Naive thymus-derived CD4-positive, alpha-beta T cell (primary cell): ENCODE data around the gene SMAD5. TPM values are rescaled to one million over a fixed set of nuclear protein-coding genes. Genes with fewer than 3 reads are reported as not detected.

ENCODE experiments used
- ATAC-seq: fragments of 150-1000 bp; cut with Tn5 transposase; 2 replicates; pipeline ENCODE4 v1.10.0; 2021; ENCODE audit warnings: mild to moderate bottlenecking, moderate library complexity
- CTCF ChIA-PET: fragments of 350-600 bp; sonication (Branson Sonifier 250); formaldehyde crosslinking; loops from one replicate; lab custom pipeline; 2021; ENCODE audit warnings: antibody characterized with exemption; lab: Charles Lee
- POLR2A ChIA-PET: fragments of 350-600 bp; sonication (Branson Sonifier 250); formaldehyde crosslinking; loops from one replicate; lab custom pipeline; 2021; ENCODE audit warnings: antibody characterized with exemption, inconsistent platforms; lab: Charles Lee
- DNase-seq, 9 donors: peaks; one replicate each; pipeline versions ENCODE4 v3.0.0 to v3.0.0-alpha.2; 2020 to 2022; ENCODE audit warnings: mixed read lengths in 1 of 9
- H3K27ac ChIP-seq: one replicate; pipeline ENCODE4 v1.7.0; 2013; ENCODE audit warnings: mild to moderate bottlenecking, low read depth, low read length, moderate library complexity
- H3K27me3 ChIP-seq, 2 donors: one replicate each; pipeline ENCODE4 v1.7.0; 2013; ENCODE audit warnings: low read length in 2 of 2, mild to moderate bottlenecking in 2 of 2, moderate library complexity in 2 of 2; ENCODE audit not compliant: control insufficient read depth in 2 of 2, insufficient read depth in 2 of 2
- H3K36me3 ChIP-seq, 3 experiments: 1 replicate in 2 of 3; 2 replicates in 1 of 3; pipeline ENCODE4 v1.7.0; 2013; ENCODE audit warnings: low read length in 3 of 3, mild to moderate bottlenecking in 3 of 3, moderate library complexity in 1 of 3; ENCODE audit not compliant: insufficient read depth in 3 of 3, control insufficient read depth in 2 of 3
- H3K4me1 ChIP-seq, 2 donors: one replicate each; pipeline ENCODE4 v1.7.0; 2013; ENCODE audit warnings: low read length in 2 of 2, mild to moderate bottlenecking in 2 of 2, moderate library complexity in 1 of 2; ENCODE audit not compliant: control insufficient read depth in 2 of 2, insufficient read depth in 2 of 2
- H3K4me3 ChIP-seq: 2 replicates; pipeline ENCODE4 v1.7.0; 2013; ENCODE audit warnings: mild to moderate bottlenecking, low read length
- H3K9me3 ChIP-seq, 3 experiments: 1 replicate in 2 of 3; 2 replicates in 1 of 3; pipeline ENCODE4 v1.7.0; 2013; ENCODE audit warnings: low read length in 3 of 3; ENCODE audit not compliant: control insufficient read depth in 2 of 3
- H3K27ac Mint-ChIP-seq, 9 donors: one replicate each; pipeline ENCODE4 v1.8.0; 2020 to 2022; ENCODE audit warnings: mixed read lengths in 9 of 9, mild to moderate bottlenecking in 8 of 9, moderate library complexity in 5 of 9, inconsistent platforms in 2 of 9
- H3K27me3 Mint-ChIP-seq, 5 donors: one replicate each; pipeline ENCODE4 v1.8.0; 2021 to 2022; ENCODE audit warnings: mixed read lengths in 5 of 5, mild to moderate bottlenecking in 1 of 5
- H3K36me3 Mint-ChIP-seq, 5 donors: one replicate each; pipeline ENCODE4 v1.8.0; 2020 to 2022; ENCODE audit warnings: mixed read lengths in 5 of 5, mild to moderate bottlenecking in 3 of 5, inconsistent platforms in 1 of 5
- H3K4me1 Mint-ChIP-seq, 7 donors: one replicate each; pipeline ENCODE4 v1.8.0; 2020 to 2022; ENCODE audit warnings: mixed read lengths in 7 of 7, mild to moderate bottlenecking in 3 of 7, inconsistent platforms in 1 of 7
- H3K4me3 Mint-ChIP-seq, 10 donors: one replicate each; pipeline ENCODE4 v1.8.0; 2020 to 2022; ENCODE audit warnings: mild to moderate bottlenecking in 10 of 10, mixed read lengths in 10 of 10, moderate library complexity in 6 of 10, inconsistent platforms in 2 of 10
- H3K9me3 Mint-ChIP-seq, 11 donors: one replicate each; pipeline ENCODE4 v1.8.0; 2020 to 2022; ENCODE audit warnings: mixed read lengths in 11 of 11, mild to moderate bottlenecking in 4 of 11, inconsistent platforms in 1 of 11, moderate library complexity in 1 of 11
- intact Hi-C, 2 donors: fragments of 100-400 bp; cut with micrococcal nuclease; formaldehyde crosslinking; loops; one replicate each; pipeline ENCODE4 v1.15.1; 2023
- polyA plus RNA-seq, 2 donors: library from polyadenylated mRNA; unstranded; fragments of 300-500 nt; fragmentation: Illumina TruSeq; gene quantifications; one replicate each; pipeline ENCODE4 v1.2.3, GENCODE V29; 2021
- total RNA-seq, 6 experiments: library from RNA in 5 of 6; stranded (reverse) in 5 of 6; gene quantifications; 1 replicate in 5 of 6; 2 replicates in 1 of 6; pipeline ENCODE4 v1.2.3 and lab custom pipeline; 2021 to 2026

Gene SMAD5
- total and polyA plus RNA-seq, 7 experiments from 2014 or later, result 1.8 to 17.6 (median 7.2) TPM

DNA sequence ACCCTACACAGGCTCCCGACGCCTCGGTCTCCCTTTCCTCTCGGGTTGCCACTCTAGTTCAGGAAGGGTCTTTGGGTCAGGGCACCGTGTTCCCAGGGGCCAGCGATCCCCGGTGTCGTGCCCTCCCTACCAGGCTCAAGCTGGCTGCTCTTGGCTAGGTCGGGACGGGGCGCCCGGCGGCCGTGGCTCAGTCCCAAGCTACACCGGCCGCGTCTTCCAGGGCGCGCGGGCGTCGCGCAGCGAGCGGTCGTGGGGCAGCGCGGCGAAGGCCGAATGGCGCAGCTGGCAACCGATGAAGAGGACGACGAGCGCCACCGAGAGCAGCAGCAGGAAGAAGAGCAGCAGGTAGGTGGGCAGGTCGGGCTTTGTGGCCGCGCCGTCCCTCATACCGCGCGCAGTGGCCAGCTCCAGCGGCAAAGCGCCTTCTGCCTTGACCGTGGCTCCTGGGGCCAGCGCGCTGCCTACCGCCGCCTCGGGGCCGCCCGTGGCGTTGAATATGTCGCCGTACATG is 59.4 kb downstream of the SMAD5 start:
- no peak overlapping the region for H3K4me3 Mint-ChIP-seq
- no peak overlapping the region for H3K27ac ChIP-seq
- no peaks in the 10 kb centered on the region for H3K36me3 ChIP-seq
- peaks cover 38 to 59% (median 49%) of the 10 kb centered on the region in 5 donors for H3K27me3 Mint-ChIP-seq
- intact Hi-C loops, result no loop called here
- no peak for ATAC-seq
- H3K4me1 ChIP-seq, result no peaks in the 10 kb centered on the region
- no peak overlapping the region for H3K4me3 ChIP-seq
- ChIA-PET POLR2A (no interaction called here), CTCF (no interaction called here)
- H3K4me1 Mint-ChIP-seq, result peaks cover 0 to 5% (median 0%) of the 10 kb centered on the region in 7 donors
- H3K27me3 ChIP-seq, result no peaks in the 10 kb centered on the region
- no peaks in the 10 kb centered on the region for H3K9me3 ChIP-seq
- peaks cover 0 to 4% (median 0%) of the 10 kb centered on the region in 5 donors for H3K36me3 Mint-ChIP-seq
- peaks cover 0 to 5% (median 0%) of the 10 kb centered on the region in 11 donors for H3K9me3 Mint-ChIP-seq
- DNase-seq, result no peak
- H3K27ac Mint-ChIP-seq, result no peak overlapping the region

DNA sequence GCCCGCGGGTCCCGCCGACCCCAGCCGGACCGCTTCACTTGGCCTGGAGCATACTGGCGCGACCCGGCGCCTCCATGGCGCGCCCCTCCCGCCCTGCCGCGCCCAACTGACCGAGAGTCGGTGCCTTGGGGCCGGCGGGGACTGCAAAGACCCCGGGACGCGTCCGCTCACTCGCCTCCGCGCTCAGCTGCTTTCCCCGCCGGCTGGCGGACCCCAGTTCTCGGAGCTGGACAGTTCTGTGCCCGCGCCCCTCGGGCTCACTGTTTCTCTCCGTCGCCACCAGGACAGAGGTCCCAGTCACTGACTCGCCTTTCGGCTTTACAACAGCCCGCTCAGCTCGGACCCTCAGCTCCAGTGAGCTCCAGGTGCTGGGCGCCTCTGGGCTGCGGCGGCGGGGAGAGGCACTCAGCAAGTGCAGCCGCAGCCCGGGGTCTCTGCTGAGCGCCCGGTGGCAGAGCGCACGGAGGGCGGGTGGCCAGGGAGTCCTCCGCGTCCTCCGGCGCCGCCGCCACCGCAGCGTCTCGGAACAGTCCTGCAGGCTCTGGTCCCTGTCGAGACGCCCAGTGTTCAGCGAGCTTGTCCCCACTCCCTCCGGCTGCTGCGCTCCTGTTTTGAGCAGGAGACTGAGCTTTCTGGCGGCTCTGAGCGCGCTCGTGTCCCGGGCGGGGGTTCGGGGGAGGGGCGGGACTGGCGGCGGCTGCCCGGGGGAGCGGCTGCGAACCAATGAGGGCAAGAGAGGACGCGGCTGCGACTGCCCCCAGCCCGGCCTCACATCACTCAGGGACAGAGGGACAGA is 60.1 kb downstream of the SMAD5 start, which contains the start of gene SMIM32:
TSS of gene SMIM32 (minus strand) at position 637 of the 796 bp plus-strand sequence. CDS start 638 bp downstream, outside the sequence.
- ChIA-PET CTCF (no interaction called here), POLR2A (no interaction called here)
- DNase-seq (no peak), ATAC-seq (no peak)
- no peaks in the 10 kb centered on the region for H3K36me3 ChIP-seq
- Mint-ChIP-seq H3K27ac (no peak within 1 kb of the TSS), H3K4me3 (peak within 1 kb of the TSS in 1 of 10 donors; percentile 51), H3K9me3 (peaks cover 0 to 4% (median 0%) of the 10 kb centered on the region in 11 donors), H3K36me3 (peaks cover 0 to 4% (median 0%) of the 10 kb centered on the region in 5 donors), H3K4me1 (peaks cover 0 to 5% (median 0%) of the 10 kb centered on the region in 7 donors), H3K27me3 (peaks cover 42 to 60% (median 49%) of the 10 kb centered on the region in 5 donors)
- no peaks in the 10 kb centered on the region for H3K9me3 ChIP-seq
- no peaks in the 10 kb centered on the region for H3K4me1 ChIP-seq
- intact Hi-C loops, result no loop called here
- H3K27me3 ChIP-seq, result no peaks in the 10 kb centered on the region
- H3K27ac ChIP-seq, result no peak within 1 kb of the TSS
- no peak within 1 kb of the TSS for H3K4me3 ChIP-seq

GRCh38 chr5:136193322-136193935 is 60.8 kb downstream of the SMAD5 start:
- intact Hi-C loops, result no loop called here
- CTCF ChIA-PET, result no interaction called here

GRCh38 chr5:136194576-136194975 is 61.9 kb downstream of the SMAD5 start:
- Mint-ChIP-seq H3K36me3 (peaks cover 0 to 4% (median 0%) of the 10 kb centered on the region in 5 donors), H3K9me3 (peaks cover 0 to 4% (median 0%) of the 10 kb centered on the region in 11 donors), H3K4me1 (peaks cover 0 to 5% (median 0%) of the 10 kb centered on the region in 7 donors), H3K27me3 (peaks cover 42 to 74% (median 47%) of the 10 kb centered on the region in 5 donors), H3K27ac (no peak overlapping the region), H3K4me3 (no peak overlapping the region)
- no peaks in the 10 kb centered on the region for H3K9me3 ChIP-seq
- no peaks in the 10 kb centered on the region for H3K36me3 ChIP-seq
- POLR2A ChIA-PET, result no interaction called here
- intact Hi-C loops, result no loop called here
- CTCF ChIA-PET, result no interaction called here
- ATAC-seq (no peak), DNase-seq (no peak)
- no peaks in the 10 kb centered on the region for H3K4me1 ChIP-seq
- H3K27me3 ChIP-seq, result no peaks in the 10 kb centered on the region
- H3K27ac ChIP-seq, result no peak overlapping the region
- no peak overlapping the region for H3K4me3 ChIP-seq

More at GRCh38 chr5:136193322-136193935, 60.8 kb downstream of the SMAD5 start:
- Mint-ChIP-seq H3K27me3 (peaks cover 47 to 67% (median 49%) of the 10 kb centered on the region in 5 donors), H3K4me1 (peaks cover 0 to 5% (median 0%) of the 10 kb centered on the region in 7 donors), H3K36me3 (peaks cover 0 to 4% (median 0%) of the 10 kb centered on the region in 5 donors), H3K4me3 (peak overlapping the region in 1 of 10 donors; percentile 51), H3K9me3 (peaks cover 0 to 4% (median 0%) of the 10 kb centered on the region in 11 donors), H3K27ac (no peak overlapping the region)
- H3K27ac ChIP-seq, result no peak overlapping the region
- DNase-seq, result no peak
- no peak overlapping the region for H3K4me3 ChIP-seq
- H3K9me3 ChIP-seq, result no peaks in the 10 kb centered on the region
- H3K36me3 ChIP-seq, result no peaks in the 10 kb centered on the region
- no peak for ATAC-seq
- POLR2A ChIA-PET, result no interaction called here
- no peaks in the 10 kb centered on the region for H3K4me1 ChIP-seq
- H3K27me3 ChIP-seq, result no peaks in the 10 kb centered on the region

GRCh38 chr5:136195971-136196820 is 63.6 kb downstream of the SMAD5 start:
- POLR2A ChIA-PET, result no interaction called here
- H3K9me3 Mint-ChIP-seq, result peaks cover 0 to 4% (median 0%) of the 10 kb centered on the region in 11 donors
- CTCF ChIA-PET, result no interaction called here

More at GRCh38 chr5:136195971-136196820, 63.6 kb downstream of the SMAD5 start:
- Histone ChIP-seq H3K4me1 (no peaks in the 10 kb centered on the region), H3K4me3 (no peak overlapping the region), H3K27ac (no peak overlapping the region), H3K36me3 (no peaks in the 10 kb centered on the region), H3K9me3 (no peaks in the 10 kb centered on the region), H3K27me3 (no peaks in the 10 kb centered on the region)
- H3K4me1 Mint-ChIP-seq, result peaks cover 0 to 5% (median 0%) of the 10 kb centered on the region in 7 donors
- no peak for DNase-seq
- intact Hi-C loops, result no loop called here
- H3K36me3 Mint-ChIP-seq, result peaks cover 0 to 4% (median 0%) of the 10 kb centered on the region in 5 donors
- H3K4me3 Mint-ChIP-seq, result no peak overlapping the region
- peaks cover 33 to 66% (median 42%) of the 10 kb centered on the region in 5 donors for H3K27me3 Mint-ChIP-seq
- no peak for ATAC-seq
- H3K27ac Mint-ChIP-seq, result no peak overlapping the region
